GM23248 (cell line): Measurements from ENCODE around the gene ZCRB1.

Experiments
- EZH2 ChIP-seq: fragments of 200-600 bp; sonication (generic); IDR thresholded peaks from 2 replicates; pipeline ENCODE4 v1.6.1; 2018; ENCODE audit warnings: antibody characterized with exemption, mild to moderate bottlenecking; ENCODE audit not compliant: insufficient read depth, poor library complexity, severe bottlenecking
- EZH2phosphoT487 ChIP-seq: fragments of 200-600 bp; sonication (generic); IDR thresholded peaks from 2 replicates; pipeline ENCODE4 v1.6.1; 2018; ENCODE audit warnings: antibody characterized with exemption, moderate library complexity, mild to moderate bottlenecking, low read depth; ENCODE audit not compliant: insufficient read depth

DNA sequence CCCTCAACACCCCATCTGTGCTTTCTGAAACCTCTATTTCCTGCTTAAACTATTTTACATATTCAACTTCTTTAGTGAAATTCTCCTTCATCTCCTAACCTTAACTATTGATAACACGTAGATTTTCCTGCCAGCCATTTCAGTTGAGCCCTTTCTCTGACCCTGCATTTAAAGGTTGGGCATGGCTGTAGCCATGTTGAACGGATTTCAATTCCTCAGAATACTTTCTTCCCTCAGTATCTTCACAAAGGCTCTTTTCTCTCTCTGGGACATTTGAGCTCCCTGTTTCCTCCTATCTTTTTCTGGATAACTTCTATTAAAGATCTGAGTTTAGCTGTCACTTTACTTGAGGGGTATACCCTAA is 1.3 kb upstream of the ZCRB1 start:
- no peak for TF ChIP-seq EZH2
- no peak for TF ChIP-seq EZH2phosphoT487
